ENCODE data around the gene OR7A5. TPM values are rescaled to one million over a fixed set of nuclear protein-coding genes. Genes with fewer than 3 reads are reported as not detected.

OR7A5 gene
- not detected in 2 replicates for total RNA-seq

DNA sequence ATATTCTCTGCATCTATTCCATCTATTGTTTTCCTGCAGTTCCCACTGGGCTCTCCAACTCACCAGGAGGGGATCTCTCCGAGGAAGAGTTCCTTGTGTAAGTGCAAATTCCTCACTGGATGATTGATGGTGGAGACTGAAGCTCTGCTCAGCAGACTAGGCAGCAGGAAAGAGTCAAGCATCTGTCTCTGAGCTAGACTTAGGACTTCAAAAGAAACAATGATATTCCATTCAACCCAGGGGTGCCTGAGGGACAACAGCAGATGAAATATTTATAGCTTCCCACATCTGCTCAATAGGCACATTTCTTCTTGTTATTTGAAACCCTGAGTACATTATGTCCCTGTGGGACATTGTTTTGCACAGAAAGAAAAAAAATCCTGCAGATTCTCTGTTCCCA is at the start of gene OR7A5, which contains the start of gene OR7C1:
Gene OR7A5 (minus strand): TSS at position 175 of the 400 bp plus-strand sequence. CDS start 6,944 bp downstream, outside the sequence.
Gene OR7C1 (minus strand): TSS at position 175 of the 400 bp plus-strand sequence. CDS start 35,049 bp downstream, outside the sequence.

DNA sequence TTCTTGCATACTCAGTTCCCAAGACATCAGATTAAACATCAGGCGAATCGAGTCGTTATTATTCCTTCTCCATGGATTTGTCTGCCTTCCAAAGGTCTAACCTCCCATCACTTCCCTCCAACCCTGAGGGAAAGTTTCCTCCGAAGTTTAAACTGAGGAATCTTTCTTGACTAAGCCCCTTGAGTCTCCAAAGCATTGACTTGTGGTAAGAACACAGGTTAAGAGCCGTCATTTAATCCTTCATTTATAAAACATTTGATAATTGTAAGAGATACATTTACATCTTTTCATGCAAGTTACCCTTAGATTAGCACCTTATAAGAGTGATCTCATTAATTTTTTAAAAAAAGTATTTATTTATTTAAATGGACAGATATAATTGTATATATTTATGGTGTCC is 13.8 kb upstream of the OR7A5 start, which contains the start of gene OR7A10:
Gene OR7A10 (minus strand): TSS at position 101 of the 400 bp plus-strand sequence. CDS start 7,045 bp downstream, outside the sequence.

DNA sequence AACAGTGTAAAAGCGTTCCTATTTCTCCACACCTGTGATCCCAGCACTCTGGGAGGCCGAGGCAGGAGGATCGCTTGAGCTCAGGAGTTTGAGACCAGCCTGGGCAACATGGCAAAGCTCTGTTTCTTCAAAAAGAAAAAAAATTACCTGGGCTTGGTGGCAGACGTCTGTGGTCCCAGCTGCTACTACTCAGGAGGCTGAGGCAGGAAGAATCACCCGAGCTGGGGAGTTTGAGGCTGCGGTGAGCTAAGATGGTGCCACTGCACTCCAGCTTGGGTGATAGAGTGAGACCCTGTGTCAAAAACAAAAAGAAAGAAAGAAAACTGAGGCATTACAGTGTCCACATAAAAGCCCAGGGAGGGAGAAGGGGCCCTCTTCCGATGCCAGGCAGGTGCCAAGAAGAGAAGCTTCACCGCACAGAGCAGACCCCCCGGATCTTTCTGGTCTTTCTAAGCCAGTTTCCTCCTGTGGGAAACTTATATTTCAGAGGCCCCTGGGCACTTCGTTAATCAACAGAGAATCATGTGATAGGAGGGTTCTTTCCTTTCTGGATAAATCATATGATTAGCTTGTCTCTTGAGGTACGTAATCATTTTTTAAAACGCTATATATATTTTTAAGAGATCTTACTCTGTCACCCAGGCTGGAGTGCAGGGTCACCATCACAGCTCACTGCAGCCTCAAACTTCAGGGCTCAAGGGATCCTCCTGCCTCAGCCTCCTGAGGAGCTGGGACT is 56.7 kb downstream of the OR7A5 start, which contains the start of gene ADGRE2:
Gene ADGRE2 (minus strand): TSS at position 451 of the 736 bp plus-strand sequence. CDS start 1,804 bp downstream, outside the sequence.

Other genes starting within 250 kb of the OR7A5 start
- gene ADGRE3, start 160.3 kb downstream of the OR7A5 start, total RNA-seq: not detected in 2 replicates
- gene ZNF333, start 145.1 kb downstream of the OR7A5 start, total RNA-seq: 7.5 and 11.4 TPM in 2 replicates
- 0.24 and 0.31 TPM in 2 replicates for gene ADGRE2, start 56.6 kb downstream of the OR7A5 start, total RNA-seq
- gene OR7C1, start within 50 bp of the OR7A5 start, total RNA-seq: not detected in 2 replicates
- not detected in 2 replicates for gene OR7A10, start 13.7 kb upstream of the OR7A5 start, total RNA-seq
- gene OR7A17, start 50.9 kb upstream of the OR7A5 start, total RNA-seq: not detected in 2 replicates
- gene OR7C2, start 106.3 kb upstream of the OR7A5 start, total RNA-seq: not detected in 2 replicates
- not detected in 2 replicates for gene SLC1A6, start 144.7 kb upstream of the OR7A5 start, total RNA-seq
- not detected in 2 replicates for gene CASP14, start 214.3 kb upstream of the OR7A5 start, total RNA-seq
- not detected in 2 replicates for gene OR1I1, start 247.0 kb upstream of the OR7A5 start, total RNA-seq